ENCODE results near the gene SCARF2.

DNA sequence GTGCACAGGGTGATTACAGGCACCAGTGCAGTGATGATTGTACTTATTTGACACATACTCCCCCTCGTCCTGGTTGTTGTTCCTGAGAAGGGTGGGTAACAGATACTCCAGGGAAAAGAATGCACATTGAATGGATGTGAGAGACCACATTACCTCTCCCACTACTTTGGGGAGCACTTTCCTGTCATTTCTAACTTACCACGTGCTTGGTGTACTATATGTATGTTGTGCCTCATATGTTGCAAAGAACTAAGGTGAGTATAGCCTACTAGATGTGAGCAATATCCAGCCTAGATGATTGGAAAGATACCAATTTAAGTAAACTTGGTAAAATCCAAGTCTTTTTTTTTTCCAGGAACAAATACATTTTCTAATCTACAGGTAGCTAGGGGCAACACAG lies 14.3 kb upstream of the SCARF2 start:
- no peak for TF ChIP-seq POLR2A (IDR thresholded peaks at IDR 0.05)
- no peak for TF ChIP-seq POLR2AphosphoS5 (IDR thresholded peaks at IDR 0.05)
- TF ChIP-seq, protein P1, sequence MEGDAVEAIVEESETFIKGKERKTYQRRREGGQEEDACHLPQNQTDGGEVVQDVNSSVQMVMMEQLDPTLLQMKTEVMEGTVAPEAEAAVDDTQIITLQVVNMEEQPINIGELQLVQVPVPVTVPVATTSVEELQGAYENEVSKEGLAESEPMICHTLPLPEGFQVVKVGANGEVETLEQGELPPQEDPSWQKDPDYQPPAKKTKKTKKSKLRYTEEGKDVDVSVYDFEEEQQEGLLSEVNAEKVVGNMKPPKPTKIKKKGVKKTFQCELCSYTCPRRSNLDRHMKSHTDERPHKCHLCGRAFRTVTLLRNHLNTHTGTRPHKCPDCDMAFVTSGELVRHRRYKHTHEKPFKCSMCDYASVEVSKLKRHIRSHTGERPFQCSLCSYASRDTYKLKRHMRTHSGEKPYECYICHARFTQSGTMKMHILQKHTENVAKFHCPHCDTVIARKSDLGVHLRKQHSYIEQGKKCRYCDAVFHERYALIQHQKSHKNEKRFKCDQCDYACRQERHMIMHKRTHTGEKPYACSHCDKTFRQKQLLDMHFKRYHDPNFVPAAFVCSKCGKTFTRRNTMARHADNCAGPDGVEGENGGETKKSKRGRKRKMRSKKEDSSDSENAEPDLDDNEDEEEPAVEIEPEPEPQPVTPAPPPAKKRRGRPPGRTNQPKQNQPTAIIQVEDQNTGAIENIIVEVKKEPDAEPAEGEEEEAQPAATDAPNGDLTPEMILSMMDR (IDR thresholded peaks at IDR 0.05), result no peak
- TF ChIP-seq EP300 (IDR thresholded peaks at IDR 0.05), result no peak
